Fibroblast of skin of abdomen (primary cell): Measurements from ENCODE around the gene ANKS3.
"Not testable (repeated sequence)": the region's sequence is repeated elsewhere in the genome, so short reads cannot be mapped to it uniquely, and the experiment has no call there.

Experiments used
- DNase-seq: peaks from one replicate; pipeline ENCODE4 v3.0.0-alpha.2; 2013

The ANKS3 gene

DNA sequence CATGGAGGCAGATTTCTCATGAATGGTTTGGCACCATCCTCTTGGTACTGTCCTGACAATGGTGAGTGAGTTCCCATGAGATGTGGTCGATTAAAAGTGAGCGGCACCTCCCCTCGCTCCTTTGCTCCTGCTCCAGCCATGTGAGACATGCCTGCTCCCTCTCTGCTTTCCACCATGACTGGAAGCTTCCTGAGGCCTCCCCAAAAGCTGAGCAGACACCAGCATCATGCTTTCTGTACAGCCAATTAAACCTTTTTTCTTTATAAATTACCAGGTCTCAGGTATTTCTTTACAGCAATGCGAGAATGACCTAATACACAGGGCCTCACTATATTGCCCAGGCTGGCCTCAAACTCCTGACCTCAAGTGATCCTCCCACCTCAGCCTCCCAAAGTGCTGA is 20.8 kb upstream of the ANKS3 start:
- DNase-seq: no peak

DNA sequence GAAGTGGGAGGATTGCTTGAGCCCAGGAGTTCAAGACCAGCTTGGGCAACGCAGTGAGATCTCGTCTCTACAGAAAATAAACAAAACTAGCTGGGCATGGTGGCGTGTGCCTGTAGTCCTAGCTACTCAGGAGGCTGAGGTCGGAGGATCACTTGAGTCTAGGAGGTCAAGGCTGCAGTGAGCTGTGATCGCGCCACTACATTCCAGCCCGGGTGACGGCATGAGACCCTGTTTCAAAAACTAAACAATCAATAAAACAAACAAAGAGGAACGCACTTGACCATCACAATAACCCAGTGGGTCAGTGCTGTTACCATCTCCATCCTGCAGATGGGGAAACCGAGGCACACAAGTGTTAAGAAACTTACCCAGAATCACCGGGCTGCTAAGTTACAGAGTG is 19.2 kb upstream of the ANKS3 start:
- DNase-seq: no peak

DNA sequence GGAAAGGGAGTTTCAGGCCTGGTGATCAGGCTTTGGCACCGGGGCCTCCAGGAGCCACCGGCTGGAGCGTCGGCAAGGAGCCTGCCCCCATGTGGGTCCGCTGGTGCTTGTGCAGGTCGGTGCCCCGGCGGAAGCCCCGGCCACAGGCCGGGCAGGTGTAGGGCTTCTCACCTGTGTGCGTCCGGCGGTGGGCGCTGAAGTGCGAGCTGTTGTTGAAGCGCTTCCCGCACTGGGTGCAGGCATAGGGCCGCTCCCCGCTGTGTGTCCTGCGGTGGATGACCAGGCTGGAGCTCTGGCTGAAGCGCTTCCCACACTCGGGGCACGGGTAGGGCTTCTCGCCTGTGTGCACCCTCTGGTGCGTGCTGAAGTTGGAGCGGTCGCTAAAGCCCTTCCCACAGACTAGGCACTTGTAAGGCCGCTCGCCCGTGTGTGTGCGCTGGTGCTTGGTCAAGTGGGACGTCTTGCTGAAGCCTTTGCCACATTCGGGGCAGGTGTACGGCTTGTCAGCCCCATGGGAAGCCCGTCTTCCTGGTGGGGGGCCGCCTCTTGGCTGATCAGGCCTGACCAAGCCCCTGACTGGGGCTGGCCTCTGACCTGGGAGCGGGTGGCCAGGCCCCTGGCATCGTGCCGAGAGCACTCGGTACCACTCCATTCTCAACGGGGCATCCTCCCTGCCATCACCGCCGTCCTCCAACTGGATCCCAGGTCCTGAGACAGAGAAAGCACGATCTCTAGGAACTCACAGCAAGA is 18.5 kb upstream of the ANKS3 start:
- DNase-seq: no peak

DNA sequence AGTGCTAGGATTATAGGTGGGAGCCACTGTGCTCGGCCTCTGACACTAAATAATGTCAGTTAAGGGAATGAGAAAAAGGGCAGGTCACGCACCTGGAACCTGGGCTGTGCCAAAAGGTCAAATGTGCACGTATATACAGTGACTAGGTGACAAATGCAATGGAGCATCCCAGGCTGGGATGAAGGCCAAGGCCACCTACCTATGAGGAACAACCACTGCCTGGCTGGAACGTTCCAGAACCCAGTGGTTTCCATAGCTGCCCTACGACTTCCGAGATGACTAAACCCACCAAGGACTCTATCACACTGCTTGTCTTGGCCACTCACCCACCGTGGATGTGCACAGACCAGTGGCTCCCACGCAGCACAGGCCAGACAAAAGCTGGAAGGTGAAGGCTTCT is 16.8 kb upstream of the ANKS3 start:
- no peak for DNase-seq

- DNase-seq: no peak
These were observed 15.7 kb upstream of the ANKS3 start for GRCh38 chr16:4749700-4750257.

- no peak for DNase-seq
These were observed 14.8 kb upstream of the ANKS3 start for GRCh38 chr16:4748682-4749411.

DNA sequence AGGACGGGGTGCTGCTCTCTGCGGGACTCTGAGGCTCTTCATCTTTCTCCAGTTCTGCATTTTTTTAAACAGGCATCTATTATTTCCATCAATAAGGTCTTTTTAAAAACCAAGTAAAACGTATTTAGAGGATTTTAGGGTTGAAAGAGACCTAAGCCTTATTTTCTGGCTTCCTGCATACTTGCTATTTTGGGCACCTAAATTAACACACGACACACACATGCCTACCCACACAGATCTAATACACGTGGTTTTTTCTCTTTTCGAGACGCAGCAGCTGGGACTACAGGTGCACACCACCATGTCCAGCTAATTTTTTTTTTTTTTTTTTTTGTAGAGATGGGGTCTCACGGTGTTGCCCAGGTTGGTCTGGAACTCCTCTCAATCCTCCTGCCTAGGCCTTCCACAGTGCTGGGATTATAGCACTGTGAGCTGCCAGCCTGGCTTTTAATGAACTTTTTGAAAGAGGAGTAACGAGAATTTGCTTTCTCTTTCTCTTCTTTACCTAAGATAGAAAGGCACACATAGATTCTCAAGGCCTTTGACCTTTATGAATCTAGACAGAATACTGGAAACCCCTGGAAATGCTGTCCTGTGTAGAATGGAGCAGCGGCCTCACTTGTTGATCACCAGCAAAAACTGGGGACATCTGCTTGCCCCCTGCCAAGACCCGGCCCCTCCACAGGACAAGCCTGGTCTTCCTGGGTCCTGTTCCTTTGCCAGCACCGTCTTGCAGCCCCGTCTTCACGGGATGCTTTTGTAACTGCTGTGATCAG is 14.0 kb upstream of the ANKS3 start:
- DNase-seq: no peak

DNA sequence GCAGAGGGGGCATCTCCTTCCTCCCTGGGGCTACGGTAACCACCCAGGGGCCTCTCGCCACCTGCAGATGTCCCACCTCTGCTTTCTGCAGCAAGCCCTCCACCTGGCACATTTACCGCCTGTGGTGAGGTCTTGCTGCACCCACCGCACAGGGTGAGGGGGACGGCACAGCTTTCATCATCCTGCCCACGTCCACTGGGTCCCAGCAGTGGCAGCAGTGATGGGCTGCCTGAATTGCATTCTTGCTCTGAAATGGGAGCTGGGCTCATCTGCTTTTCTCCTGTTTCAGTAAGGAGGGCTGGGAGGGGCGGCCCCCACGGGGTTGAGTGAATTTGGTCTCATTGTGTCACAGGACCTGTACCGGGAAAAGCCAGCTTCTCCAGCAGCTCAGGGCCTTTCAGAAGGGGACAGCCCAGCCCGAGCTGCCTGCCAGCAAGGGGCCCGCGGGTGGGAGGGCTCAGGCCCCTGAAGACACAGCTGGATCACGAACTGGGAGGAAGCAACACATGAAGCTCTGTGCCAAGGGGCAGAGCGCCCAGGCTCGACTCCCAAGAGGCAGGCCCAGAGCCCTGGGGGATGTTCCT is 13.0 kb upstream of the ANKS3 start:
- DNase-seq: no peak

DNA sequence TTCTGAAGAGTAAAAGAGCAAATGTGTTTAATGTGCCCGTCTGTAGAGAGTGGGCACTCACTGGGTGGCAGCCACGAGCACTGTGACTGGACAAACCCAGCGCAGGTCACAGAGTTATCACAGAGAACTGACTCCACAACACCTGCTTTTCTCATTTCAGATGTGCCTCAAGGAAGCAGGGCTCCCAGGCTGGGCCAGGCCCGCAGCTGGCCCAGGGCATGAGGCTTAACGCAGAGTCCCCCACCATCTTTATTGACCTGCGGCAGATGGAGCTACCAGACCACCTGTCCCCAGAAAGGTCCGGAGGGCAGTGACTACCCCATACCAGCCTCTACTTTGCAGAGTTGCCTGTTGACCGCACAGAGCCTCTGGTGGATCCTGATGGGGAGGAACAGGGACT is 12.1 kb upstream of the ANKS3 start:
- no peak for DNase-seq

GRCh38 chr16:4745274-4745569 is 11.2 kb upstream of the ANKS3 start:
- no peak for DNase-seq

- no peak for DNase-seq
These were observed 10.6 kb upstream of the ANKS3 start for GRCh38 chr16:4744555-4745273.

DNA sequence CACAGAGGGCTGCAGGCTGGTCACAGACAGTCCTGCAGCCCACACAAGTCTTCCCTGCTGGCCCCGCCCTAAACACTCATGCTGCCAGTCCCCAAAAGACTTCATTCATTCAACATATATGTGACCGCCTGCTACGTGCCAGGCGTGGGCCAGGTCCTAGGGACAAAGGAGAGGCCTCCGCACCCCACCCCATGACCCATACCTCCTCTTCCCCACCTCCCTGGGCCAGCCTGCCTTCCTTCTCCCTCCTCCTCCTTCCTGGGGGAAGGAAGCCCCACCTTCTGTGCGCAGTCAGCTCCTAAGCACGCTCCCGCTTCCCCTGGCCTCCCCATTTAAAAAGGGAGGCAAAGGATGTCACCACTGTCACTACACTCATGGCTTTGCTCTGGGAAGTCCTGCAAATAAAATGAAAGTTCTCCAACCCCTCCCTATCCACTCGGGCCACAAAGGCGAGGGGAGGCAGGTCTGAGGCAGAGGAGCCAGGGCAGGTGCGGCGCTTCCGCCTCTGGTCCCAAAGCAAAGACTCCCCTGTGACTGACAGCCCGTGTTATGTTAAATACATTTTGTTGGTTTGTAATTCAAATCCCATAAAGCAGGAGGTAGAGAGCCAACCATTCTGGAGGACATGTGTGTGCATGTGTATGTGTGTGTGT is 9.3 kb upstream of the ANKS3 start:
- DNase-seq: no peak

DNA sequence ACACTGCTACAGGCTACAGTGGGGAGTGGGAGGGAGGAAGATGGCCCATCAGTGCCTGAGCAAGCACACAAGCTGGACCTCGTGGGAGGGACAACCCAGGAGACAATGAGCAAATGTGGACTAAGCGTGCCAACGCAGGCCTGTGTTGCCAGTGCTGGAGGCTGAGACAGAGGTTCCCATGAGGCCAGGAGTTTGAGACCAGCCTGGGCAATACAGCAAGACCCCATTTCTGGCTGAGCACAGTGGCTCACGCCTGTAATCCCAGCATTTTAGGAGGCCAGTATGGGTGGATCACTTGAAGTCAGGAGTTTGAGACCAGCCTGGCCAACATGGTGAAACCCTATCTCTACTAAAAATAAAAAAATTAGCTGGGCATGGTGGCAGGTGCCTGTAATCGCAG is 4.3 kb upstream of the ANKS3 start:
- not testable (repeated sequence) for DNase-seq

DNA sequence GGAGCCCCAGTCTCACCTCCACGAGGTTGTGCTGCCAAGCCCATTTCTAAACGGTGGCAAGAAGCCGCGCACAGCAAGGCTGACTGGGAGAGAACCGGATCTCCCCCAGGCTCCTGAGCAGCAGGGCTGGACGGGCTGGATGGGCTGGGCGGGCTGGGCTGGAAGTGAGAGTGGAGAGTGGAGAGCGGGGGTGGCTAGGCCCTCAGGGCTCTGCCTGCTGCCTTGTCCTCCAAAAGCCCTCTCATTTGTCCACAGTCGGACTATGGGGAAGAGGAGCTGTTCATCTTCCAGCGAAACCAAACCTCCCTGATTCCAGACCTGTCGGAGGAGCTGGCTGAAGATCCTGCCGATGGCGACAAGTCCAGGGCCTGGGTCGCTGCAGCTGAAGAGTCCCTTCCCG is 3.5 kb upstream of the ANKS3 start:
- DNase-seq: no peak

DNA sequence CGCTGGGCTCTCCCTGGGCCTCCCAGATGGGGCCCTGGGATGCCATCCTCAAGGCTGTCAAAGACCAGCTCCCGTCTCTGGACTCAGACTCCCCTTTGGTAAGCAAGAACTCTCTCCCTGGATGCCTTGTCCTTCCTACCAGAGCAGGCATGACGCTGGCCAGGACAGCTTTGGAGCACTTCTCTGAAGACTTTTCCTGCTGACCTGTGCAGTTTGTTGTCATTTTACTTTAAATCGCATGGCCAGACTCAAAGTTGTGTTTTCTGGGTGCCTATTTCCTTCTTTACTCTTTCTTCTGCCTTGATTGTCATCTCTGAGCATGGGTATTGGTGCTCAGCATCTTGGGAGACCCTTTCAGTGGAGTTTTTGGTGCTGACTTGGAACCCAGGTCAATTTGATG is 2.5 kb upstream of the ANKS3 start:
- no peak for DNase-seq

DNA sequence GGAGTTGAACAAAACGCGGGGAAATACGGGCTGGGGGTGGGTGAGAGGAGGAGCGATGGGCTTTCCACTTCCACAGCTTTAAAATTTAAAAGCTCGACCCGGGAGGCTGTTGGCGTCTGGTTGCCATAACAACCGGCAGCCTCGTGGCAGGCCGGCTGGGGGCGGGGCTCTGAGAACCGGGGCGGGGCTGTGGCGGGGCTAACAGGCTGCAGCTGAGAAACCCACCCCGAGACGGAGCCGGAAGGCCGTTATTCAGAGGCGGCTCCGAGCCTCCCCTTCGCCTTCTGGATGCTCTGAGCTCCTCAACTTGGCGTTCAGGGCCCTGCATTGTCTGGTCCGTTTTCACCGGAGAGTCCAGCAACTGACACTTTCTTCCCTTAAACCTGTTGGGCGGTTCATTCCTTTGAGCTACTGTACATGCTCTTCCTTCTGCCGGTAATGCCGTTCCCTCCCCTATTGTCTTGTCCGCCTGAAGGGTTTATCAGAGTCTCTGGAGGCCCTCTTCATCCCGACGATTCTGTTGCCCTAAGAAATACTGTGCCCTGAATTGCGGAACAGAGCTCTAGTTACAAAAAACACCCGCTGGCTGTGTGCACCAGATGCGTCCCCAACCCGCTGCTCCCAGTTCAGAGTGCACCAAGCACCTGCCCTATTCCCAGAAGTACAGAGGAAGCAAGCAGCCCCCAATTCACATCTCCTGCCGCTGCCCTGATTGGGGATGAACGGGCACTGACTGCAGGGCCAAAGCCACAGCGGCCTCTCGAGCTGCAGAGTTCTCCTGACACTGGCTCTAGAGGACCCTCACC is 862 bp upstream of the ANKS3 start:
- peak; percentile 84 for DNase-seq

- no peak for DNase-seq
These were observed 366 bp downstream of the ANKS3 start for GRCh38 chr16:4733747-4734062.

DNA sequence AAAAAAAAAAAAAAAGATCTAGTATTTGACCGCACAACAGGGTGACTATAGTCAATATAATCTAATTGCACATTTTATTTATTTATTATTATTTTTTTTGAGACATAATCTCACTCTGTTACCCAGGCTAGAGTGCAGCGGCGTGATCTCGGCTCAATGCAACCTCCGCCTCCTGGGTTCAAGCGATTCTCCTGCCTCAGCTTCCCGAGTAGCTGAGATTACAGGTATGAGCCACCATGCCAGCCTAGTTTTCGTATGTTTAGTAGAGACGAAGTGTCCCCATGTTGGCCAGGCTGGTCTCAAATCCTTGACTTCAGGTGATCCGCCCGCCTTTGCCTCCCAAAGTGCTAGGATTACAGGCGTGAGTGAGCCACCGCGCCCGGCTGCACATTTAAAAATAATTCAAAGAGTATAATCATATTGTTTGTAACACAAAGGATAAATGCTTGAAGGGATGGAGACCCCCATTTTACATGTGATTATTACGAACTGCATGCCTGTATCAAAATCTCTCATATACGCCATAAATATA is 794 bp downstream of the ANKS3 start:
- no peak for DNase-seq

DNA sequence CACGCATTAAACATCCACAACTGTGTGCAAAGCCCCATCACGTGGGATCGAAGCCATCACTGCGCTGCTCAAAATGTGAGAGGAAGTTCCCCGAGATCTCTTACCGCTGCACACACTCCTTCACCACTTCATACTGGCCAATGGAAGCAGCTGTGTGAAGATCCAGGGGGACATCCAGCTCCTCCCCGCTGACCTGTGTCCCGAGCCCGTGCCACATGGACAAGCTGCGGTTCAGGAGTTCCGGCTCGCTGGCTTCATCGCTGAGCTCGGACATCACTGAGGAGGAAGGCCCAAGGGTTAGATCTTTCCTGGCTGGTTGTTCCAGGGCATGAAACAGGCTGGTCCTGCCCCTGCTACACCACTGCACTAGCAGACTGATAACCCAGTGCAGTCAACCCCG is 4.2 kb downstream of the ANKS3 start:
- no peak for DNase-seq

GRCh38 chr16:4728676-4729075 is 5.4 kb downstream of the ANKS3 start:
- no peak for DNase-seq

DNA sequence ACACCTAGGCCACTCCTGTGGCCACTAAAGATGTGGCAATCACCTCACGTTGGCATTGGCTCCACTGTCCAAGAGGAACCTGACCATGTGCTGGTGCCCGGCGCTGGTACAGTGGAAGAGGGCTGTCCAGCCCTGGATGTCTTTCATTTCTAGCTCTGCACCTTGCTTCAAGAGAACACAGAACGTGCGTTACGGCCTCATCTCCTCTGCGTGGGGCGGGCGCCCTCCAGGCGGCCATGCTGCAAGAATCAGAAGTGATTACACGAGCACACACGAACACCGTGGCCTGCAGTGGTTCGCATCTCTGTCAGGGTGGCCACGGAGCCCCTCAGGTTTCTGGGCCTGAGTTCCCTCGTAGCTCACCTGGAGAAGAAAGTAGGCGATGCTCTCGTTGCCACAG is 7.5 kb downstream of the ANKS3 start:
- DNase-seq: no peak
